ENCODE measurements around the gene USP9X. TPM values are rescaled to one million over a fixed set of nuclear protein-coding genes. Genes with fewer than 3 reads are reported as not detected.
"Not testable (repeated sequence)": the region's sequence is repeated elsewhere in the genome, so short reads cannot be mapped to it uniquely, and the experiment has no call there.

Gene USP9X
- total RNA-seq, 6 donors from 2014 or later: 56.8 to 117 (median 68.1) TPM

DNA sequence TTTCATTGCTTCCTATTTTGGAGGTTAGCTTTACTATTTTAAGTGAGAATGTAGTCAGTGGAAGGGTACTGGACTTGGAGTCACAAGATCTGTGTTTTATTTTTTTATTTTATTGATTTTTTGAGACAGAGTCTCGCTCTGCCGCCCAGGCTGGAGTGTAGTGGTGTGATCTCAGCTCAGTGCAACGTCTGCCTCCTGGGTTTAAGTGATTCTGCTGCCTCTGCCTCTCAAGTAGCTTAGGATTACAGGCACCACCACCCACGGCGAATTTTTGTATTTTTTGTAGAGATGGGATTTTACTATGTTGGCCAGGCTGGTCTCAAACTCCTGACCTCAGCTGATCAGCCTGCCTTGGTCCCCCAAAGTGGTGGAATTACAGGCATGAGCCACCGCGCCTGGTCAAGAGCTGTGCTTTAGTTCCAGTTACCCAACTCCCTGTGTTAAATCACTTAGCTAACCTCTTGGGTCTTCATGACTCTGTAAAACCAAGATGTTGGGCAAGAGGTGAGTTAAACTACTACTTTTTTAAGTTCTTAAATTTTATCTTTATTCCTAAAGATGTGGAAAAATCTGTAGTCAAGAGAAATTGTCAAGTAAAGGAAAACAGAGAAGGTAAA is 11.2 kb downstream of the USP9X start:
- TF ChIP-seq EP300 (IDR thresholded peaks at IDR 0.05): no peak
- no peak for TF ChIP-seq POLR2AphosphoS5 (IDR thresholded peaks at IDR 0.05)
- no peak for TF ChIP-seq POLR2A (IDR thresholded peaks at IDR 0.05)
- TF ChIP-seq, protein P1, sequence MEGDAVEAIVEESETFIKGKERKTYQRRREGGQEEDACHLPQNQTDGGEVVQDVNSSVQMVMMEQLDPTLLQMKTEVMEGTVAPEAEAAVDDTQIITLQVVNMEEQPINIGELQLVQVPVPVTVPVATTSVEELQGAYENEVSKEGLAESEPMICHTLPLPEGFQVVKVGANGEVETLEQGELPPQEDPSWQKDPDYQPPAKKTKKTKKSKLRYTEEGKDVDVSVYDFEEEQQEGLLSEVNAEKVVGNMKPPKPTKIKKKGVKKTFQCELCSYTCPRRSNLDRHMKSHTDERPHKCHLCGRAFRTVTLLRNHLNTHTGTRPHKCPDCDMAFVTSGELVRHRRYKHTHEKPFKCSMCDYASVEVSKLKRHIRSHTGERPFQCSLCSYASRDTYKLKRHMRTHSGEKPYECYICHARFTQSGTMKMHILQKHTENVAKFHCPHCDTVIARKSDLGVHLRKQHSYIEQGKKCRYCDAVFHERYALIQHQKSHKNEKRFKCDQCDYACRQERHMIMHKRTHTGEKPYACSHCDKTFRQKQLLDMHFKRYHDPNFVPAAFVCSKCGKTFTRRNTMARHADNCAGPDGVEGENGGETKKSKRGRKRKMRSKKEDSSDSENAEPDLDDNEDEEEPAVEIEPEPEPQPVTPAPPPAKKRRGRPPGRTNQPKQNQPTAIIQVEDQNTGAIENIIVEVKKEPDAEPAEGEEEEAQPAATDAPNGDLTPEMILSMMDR (IDR thresholded peaks at IDR 0.05): no peak

DNA sequence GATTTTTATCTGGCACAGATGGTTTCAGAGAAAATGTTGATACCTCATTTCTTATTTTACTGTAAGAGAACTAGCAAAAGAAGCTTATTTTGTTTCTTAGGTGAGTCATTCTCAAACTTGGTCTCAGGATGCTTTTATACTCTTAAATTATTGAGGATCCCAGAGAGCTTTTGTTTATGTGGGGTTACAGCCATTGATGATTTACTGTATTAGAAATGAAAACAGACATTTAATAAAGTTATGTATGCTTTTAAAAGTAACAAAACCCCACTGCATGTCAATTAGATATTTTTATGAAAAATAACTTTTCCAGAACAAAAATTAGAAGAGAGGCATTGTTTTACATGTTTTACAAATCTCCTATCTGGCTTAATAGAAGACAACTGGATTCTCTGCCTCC is 12.1 kb downstream of the USP9X start:
- DNase-seq (no peak), ATAC-seq (ENCODE audit: low FRiP score in 2 of 2) (no peak)
- no peak overlapping the region for H3K4me3 ChIP-seq
- H3K36me3 ChIP-seq: no peaks in the 10 kb centered on the region
- no peaks in the 10 kb centered on the region for H3K9me3 ChIP-seq
- no peaks in the 10 kb centered on the region for H3K27me3 ChIP-seq
- TF ChIP-seq, protein P1 (IDR thresholded peaks at IDR 0.05): no peak
- TF ChIP-seq POLR2AphosphoS5 (IDR thresholded peaks at IDR 0.05) (no peak), EP300 (IDR thresholded peaks at IDR 0.05) (no peak), POLR2A (IDR thresholded peaks at IDR 0.05) (no peak)
- no peak overlapping the region for H3K27ac ChIP-seq
- H3K4me1 ChIP-seq: peaks cover 0 to 47% (median 17%) of the 10 kb centered on the region in 4 donors

More for the DNA sequence above, 11.2 kb downstream of the USP9X start:
- no peak overlapping the region for H3K27ac ChIP-seq
- H3K36me3 ChIP-seq: no peaks in the 10 kb centered on the region
- no peaks in the 10 kb centered on the region for H3K9me3 ChIP-seq
- H3K27me3 ChIP-seq: no peaks in the 10 kb centered on the region
- 50 to 59% methylated on average over 6 to 7 of the region's 7 CpGs for WGBS, 2 donors
- ATAC-seq (ENCODE audit: low FRiP score in 2 of 2): peak in 1 of 2 donors; percentile 45
- DNase-seq: no peak
- H3K4me1 ChIP-seq: peaks cover 0 to 42% (median 20%) of the 10 kb centered on the region in 4 donors
- H3K4me3 ChIP-seq: no peak overlapping the region

DNA sequence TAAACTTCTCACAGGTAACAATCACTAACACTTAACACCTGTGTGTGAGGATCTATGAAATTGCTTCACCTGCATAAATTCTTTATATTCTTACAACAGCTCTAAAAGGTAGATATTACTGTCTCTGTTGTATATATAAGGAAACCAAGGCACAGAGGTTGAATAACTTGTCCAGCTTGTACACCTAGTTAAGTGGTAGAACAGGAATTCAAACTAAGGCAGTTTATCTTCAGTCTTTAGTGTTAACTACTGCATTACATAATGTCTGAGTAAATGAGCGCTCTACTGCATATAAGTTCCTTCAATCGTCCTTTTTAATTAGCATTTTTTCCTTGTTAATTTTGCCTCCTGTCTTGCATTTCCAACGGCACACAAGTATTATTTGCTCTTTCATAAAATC is 15.0 kb downstream of the USP9X start:
- peaks cover 0 to 51% (median 17%) of the 10 kb centered on the region in 4 donors for H3K4me1 ChIP-seq
- TF ChIP-seq EP300 (IDR thresholded peaks at IDR 0.05) (no peak), POLR2A (IDR thresholded peaks at IDR 0.05) (no peak), POLR2AphosphoS5 (IDR thresholded peaks at IDR 0.05) (no peak)
- TF ChIP-seq, protein P1 (IDR thresholded peaks at IDR 0.05): no peak
- H3K9me3 ChIP-seq: no peaks in the 10 kb centered on the region
- H3K36me3 ChIP-seq: no peaks in the 10 kb centered on the region
- no peak overlapping the region for H3K4me3 ChIP-seq
- DNase-seq: no peak
- WGBS, 2 donors: 71 to 80% methylated on average over 3 of the region's 3 CpGs
- no peaks in the 10 kb centered on the region for H3K27me3 ChIP-seq
- ATAC-seq (ENCODE audit: low FRiP score in 2 of 2): no peak
- no peak overlapping the region for H3K27ac ChIP-seq

DNA sequence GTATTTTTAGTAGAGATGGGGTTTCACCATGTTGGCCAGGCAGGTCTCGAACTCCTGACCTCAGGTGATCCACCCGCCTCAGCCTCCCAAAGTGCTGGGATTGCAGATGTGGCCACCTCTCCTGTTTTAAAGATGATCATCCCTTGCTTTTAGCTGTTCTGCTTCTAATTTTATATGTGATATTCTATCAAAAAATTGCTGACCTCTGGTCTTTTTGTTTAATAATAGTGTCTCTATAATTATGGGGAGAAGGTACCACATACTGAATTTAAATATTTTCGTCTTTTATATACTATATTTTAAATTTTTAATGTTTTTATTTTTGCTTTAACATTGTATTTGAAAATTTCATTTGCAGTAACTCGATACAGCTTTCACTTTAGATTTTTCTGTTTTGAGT is 15.6 kb downstream of the USP9X start:
- Histone ChIP-seq H3K4me1 (peaks cover 0 to 51% (median 13%) of the 10 kb centered on the region in 4 donors), H3K36me3 (no peaks in the 10 kb centered on the region), H3K4me3 (no peak overlapping the region), H3K9me3 (no peaks in the 10 kb centered on the region), H3K27ac (no peak overlapping the region), H3K27me3 (no peaks in the 10 kb centered on the region)
- no peak for DNase-seq
- WGBS, 2 donors: 85 to 93% methylated on average over 4 of the region's 4 CpGs
- TF ChIP-seq, protein P1 (IDR thresholded peaks at IDR 0.05): no peak
- TF ChIP-seq EP300 (IDR thresholded peaks at IDR 0.05) (no peak), POLR2A (IDR thresholded peaks at IDR 0.05) (no peak), POLR2AphosphoS5 (IDR thresholded peaks at IDR 0.05) (no peak)
- no peak for ATAC-seq (ENCODE audit: low FRiP score in 2 of 2)

DNA sequence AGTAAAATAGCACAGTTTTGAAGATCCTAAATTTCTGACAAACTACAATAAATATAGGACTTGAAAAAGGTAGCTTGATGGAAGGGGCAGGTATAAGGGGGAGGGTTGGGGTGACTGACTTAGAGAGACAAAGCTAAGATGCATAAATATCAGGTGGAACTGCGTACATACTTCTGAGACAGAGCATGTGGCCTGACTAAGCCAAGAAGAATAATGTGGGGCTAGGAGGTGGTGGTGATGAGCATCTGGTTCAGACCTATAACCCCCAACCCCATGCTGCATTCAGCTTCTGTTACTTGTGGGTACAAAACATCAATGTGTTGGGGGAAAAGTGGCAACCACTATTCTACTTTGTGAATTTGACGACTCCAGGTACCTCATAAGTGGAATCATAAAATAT is 19.8 kb downstream of the USP9X start:
- no peak for ATAC-seq (ENCODE audit: low FRiP score in 2 of 2)
- 86 to 87% methylated on average over 2 of the region's 2 CpGs for WGBS, 2 donors
- Histone ChIP-seq H3K27ac (no peak overlapping the region), H3K36me3 (no peaks in the 10 kb centered on the region), H3K9me3 (no peaks in the 10 kb centered on the region), H3K27me3 (no peaks in the 10 kb centered on the region), H3K4me3 (no peak overlapping the region), H3K4me1 (peaks cover 0 to 39% (median 17%) of the 10 kb centered on the region in 4 donors)
- TF ChIP-seq, protein P1 (IDR thresholded peaks at IDR 0.05): no peak
- TF ChIP-seq EP300 (IDR thresholded peaks at IDR 0.05): no peak
- TF ChIP-seq POLR2AphosphoS5 (IDR thresholded peaks at IDR 0.05): no peak
- no peak for TF ChIP-seq POLR2A (IDR thresholded peaks at IDR 0.05)
- DNase-seq: no peak

DNA sequence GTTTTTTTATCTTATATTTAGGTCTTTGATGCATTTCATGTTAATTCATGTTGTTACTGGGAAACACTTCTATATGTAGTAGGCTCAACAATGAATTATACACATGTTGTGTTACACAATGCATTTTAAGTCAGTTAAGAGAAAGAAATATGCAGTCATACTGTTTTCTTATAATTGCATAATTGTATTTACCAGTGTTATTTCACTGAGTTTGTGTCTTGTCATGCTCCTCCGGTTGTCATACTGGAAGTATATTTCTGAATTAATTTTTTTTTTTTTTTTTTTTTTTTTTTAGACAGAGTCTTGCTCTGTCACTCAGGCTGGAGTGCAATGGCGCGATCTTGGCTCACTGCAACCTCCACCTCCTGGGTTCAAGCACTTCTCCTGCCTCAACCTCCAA is 21.0 kb downstream of the USP9X start:
- not testable (repeated sequence) for ATAC-seq (ENCODE audit: low FRiP score in 2 of 2)

More for the DNA sequence above, 21.0 kb downstream of the USP9X start:
- 76 to 84% methylated on average over 3 of the region's 3 CpGs for WGBS, 2 donors
- H3K27ac ChIP-seq, H3K27me3 ChIP-seq, H3K36me3 ChIP-seq, DNase-seq, H3K9me3 ChIP-seq, H3K4me3 ChIP-seq: not testable (repeated sequence)
- peaks cover 0 to 35% (median 17%) of the 10 kb centered on the region in 4 donors for H3K4me1 ChIP-seq
